Sigmoid colon (tissue), 7 donors: ENCODE measurements around the gene GTF2H3. TPM values are rescaled to one million over a fixed set of nuclear protein-coding genes. Genes with fewer than 3 reads are reported as not detected.

ENCODE experiments used
- DNase-seq: peaks from one replicate; pipeline ENCODE4 v3.0.0-alpha.2; 2019
- H3K27ac ChIP-seq, 4 donors: fragments of 200-600 bp; sonication (generic); one replicate each; pipeline ENCODE4 v1.5.1; 2016 to 2019; ENCODE audit warnings: mild to moderate bottlenecking in 1 of 4
- H3K27me3 ChIP-seq, 3 donors: fragments of 200-600 bp; sonication (generic); one replicate each; pipeline ENCODE4 v1.5.1; 2019; ENCODE audit warnings: mild to moderate bottlenecking in 1 of 3
- H3K36me3 ChIP-seq, 4 donors: fragments of 200-600 bp; sonication (generic); one replicate each; pipeline ENCODE4 v1.5.1; 2016 to 2019
- H3K4me1 ChIP-seq, 4 donors: fragments of 200-600 bp; sonication (generic); one replicate each; pipeline ENCODE4 v1.5.1; 2017 to 2019
- H3K4me3 ChIP-seq, 4 donors: fragments of 200-600 bp; sonication (generic); one replicate each; pipeline ENCODE4 v1.5.1; 2017 to 2019; ENCODE audit warnings: mild to moderate bottlenecking in 2 of 4, moderate library complexity in 1 of 4
- H3K9me3 ChIP-seq, 4 donors: fragments of 200-600 bp in 3 of 4; sonication (generic) in 3 of 4; one replicate each; pipeline versions ENCODE4 v1.5.1 to v1.6.1; 2013 to 2019
- EP300 ChIP-seq, 4 donors: sonication (generic); formaldehyde crosslinking; IDR thresholded peaks; one replicate each; pipeline ENCODE4 v1.6.1; 2017; ENCODE audit warnings: antibody characterized with exemption in 4 of 4
- POLR2A ChIP-seq, 2 donors: fragments of 450-650 bp; IDR thresholded peaks; one replicate each; pipeline ENCODE4 v1.6.1; 2016; ENCODE audit warnings: antibody characterized with exemption in 2 of 2, mild to moderate bottlenecking in 2 of 2, moderate library complexity in 2 of 2
- POLR2AphosphoS5 ChIP-seq, 4 donors: sonication (generic); formaldehyde crosslinking; IDR thresholded peaks; one replicate each; pipeline ENCODE4 v1.6.1; 2017; ENCODE audit warnings: antibody characterized with exemption in 4 of 4
- WGBS, 2 donors: extraction: QIAGEN DNeasy Blood & Tissue Kit; methylation state at CpG; one replicate each; pipeline ENCODE4 v1.1.7; 2013; 5-methylcytosine and 5-hydroxymethylcytosine counted together
- intact Hi-C: fragments of 100-400 bp; cut with DNase I; formaldehyde crosslinking; loops from one replicate; pipeline ENCODE4 v1.15.1; 2023
- polyA plus RNA-seq, 3 donors: library from polyadenylated mRNA; stranded (reverse); fragments of 200-250 nt; gene quantifications; one replicate each; pipeline ENCODE4 v1.2.3, GENCODE V29; 2013
- total RNA-seq, 4 donors: library from RNA; depleted of rRNA; stranded (reverse); fragments of >200 nt; gene quantifications; one replicate each; pipeline ENCODE4 v1.1.0, GENCODE V29; 2016
- TF ChIP-seq, protein P1 (sequence below), 4 experiments: fragments of 450-650 bp in 3 of 4; fragments of 200-600 bp in 1 of 4; IDR thresholded peaks; one replicate each; pipeline ENCODE4 v1.5.1; 2016 to 2019; ENCODE audit warnings: antibody characterized with exemption in 4 of 4, mild to moderate bottlenecking in 3 of 4, moderate library complexity in 2 of 4
- donor health status: healthy with polysubstance abuse.
- donor health status: Bipolar disorder and iron deficiency.
- donor health status: healthy.

GTF2H3 gene
- total and polyA plus RNA-seq, 7 donors = 9.2 to 20.8 (median 16.4) TPM

DNA sequence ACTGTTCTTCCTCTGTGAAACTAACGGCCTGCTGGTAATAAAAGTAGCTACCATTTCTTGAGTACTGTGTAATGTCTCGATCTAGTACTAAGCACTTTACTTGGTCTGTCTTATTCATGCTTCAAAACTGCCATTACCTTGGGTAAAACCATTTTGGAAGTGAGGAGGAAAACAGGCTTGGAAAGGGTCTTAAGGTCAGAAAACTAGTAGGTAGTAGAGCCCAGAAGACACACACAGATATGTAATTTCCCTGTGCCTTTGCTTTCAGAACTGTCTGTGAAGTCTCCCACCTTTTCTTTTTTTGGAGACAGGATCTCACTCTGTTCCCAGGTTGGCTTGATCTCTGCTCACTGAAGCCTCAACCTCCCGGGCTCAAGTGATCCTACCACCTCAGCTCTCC lies 35.1 kb upstream of the GTF2H3 start:
- 74 to 78% methylated on average over 3 of the region's 3 CpGs for WGBS, 2 donors
- intact Hi-C loops = no loop called here

DNA sequence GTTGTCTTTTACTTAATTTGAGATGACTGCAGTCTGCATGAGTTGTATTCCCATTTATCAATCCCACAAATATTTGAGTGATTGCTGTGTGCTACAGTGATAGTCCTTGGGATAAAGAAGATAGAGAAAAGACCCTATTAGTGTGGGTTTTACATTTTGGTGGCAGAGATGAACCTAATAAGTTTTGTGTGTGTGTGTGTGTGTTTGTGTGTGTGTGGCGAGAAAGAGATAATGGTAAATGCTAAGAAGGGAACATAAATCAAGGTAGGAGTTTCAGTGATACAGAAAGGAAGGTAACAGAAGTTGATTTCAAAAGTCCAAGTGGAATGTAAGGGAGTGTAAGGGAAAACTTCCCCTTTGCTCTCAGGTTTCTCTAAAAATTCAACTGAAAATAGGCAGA lies 34.3 kb upstream of the GTF2H3 start:
- 97 to 100% methylated on average over 1 of the region's 1 CpG for WGBS, 2 donors
- Histone ChIP-seq H3K9me3 (no peaks in the 10 kb centered on the region), H3K36me3 (peaks cover 10 to 47% (median 16%) of the 10 kb centered on the region in 4 donors), H3K4me1 (peaks cover 0 to 25% (median 20%) of the 10 kb centered on the region in 4 donors), H3K4me3 (no peak overlapping the region), H3K27me3 (no peaks in the 10 kb centered on the region), H3K27ac (no peak overlapping the region)
- TF ChIP-seq POLR2AphosphoS5 (IDR thresholded peaks at IDR 0.05) (no peak), POLR2A (IDR thresholded peaks at IDR 0.05) (no peak), EP300 (IDR thresholded peaks at IDR 0.05) (no peak)
- TF ChIP-seq, protein P1, sequence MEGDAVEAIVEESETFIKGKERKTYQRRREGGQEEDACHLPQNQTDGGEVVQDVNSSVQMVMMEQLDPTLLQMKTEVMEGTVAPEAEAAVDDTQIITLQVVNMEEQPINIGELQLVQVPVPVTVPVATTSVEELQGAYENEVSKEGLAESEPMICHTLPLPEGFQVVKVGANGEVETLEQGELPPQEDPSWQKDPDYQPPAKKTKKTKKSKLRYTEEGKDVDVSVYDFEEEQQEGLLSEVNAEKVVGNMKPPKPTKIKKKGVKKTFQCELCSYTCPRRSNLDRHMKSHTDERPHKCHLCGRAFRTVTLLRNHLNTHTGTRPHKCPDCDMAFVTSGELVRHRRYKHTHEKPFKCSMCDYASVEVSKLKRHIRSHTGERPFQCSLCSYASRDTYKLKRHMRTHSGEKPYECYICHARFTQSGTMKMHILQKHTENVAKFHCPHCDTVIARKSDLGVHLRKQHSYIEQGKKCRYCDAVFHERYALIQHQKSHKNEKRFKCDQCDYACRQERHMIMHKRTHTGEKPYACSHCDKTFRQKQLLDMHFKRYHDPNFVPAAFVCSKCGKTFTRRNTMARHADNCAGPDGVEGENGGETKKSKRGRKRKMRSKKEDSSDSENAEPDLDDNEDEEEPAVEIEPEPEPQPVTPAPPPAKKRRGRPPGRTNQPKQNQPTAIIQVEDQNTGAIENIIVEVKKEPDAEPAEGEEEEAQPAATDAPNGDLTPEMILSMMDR (IDR thresholded peaks at IDR 0.05) = no peak
- intact Hi-C loops = no loop called here
- no peak for DNase-seq

More for the DNA sequence above, 35.1 kb upstream of the GTF2H3 start:
- Histone ChIP-seq H3K36me3 (peaks cover 10 to 55% (median 16%) of the 10 kb centered on the region in 4 donors), H3K4me1 (peaks cover 0 to 22% (median 19%) of the 10 kb centered on the region in 4 donors), H3K4me3 (no peak overlapping the region), H3K9me3 (no peaks in the 10 kb centered on the region), H3K27ac (no peak overlapping the region), H3K27me3 (no peaks in the 10 kb centered on the region)
- no peak for DNase-seq
- TF ChIP-seq, protein P1 (IDR thresholded peaks at IDR 0.05) = no peak
- no peak for TF ChIP-seq POLR2A (IDR thresholded peaks at IDR 0.05)
- TF ChIP-seq EP300 (IDR thresholded peaks at IDR 0.05) = no peak
- TF ChIP-seq POLR2AphosphoS5 (IDR thresholded peaks at IDR 0.05) = no peak

DNA sequence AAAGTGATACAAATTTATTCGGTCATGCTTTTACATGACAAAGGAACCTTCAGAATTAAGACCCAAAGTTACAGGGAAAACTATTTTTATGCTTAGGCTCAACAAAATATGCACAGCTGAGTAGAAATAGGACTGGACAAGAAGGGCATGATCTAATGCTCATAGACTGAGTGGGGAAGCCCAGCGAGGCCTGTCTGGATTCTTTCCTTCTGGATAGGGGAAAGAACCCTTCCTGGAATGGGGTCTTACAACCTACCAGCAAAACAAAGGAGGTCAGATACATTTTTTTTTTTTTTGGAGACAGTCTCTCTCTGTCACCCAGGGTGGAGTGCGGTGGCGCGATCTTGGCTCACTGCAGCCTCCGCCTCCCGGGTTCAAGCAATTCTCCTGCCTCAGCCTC lies 33.9 kb upstream of the GTF2H3 start:
- intact Hi-C loops = loop anchor here (10.0 kb wide), 1 partner anchor 1075 kb away; the partner anchor contains the start of genes KNTC1 and RSRC2
- no peaks in the 10 kb centered on the region for H3K9me3 ChIP-seq
- H3K36me3 ChIP-seq = peaks cover 10 to 43% (median 13%) of the 10 kb centered on the region in 4 donors
- no peak for DNase-seq
- WGBS, 2 donors = 95% methylated on average over 7 of the region's 7 CpGs
- no peak overlapping the region for H3K27ac ChIP-seq
- TF ChIP-seq EP300 (IDR thresholded peaks at IDR 0.05) (no peak), POLR2AphosphoS5 (IDR thresholded peaks at IDR 0.05) (no peak), POLR2A (IDR thresholded peaks at IDR 0.05) (no peak)
- TF ChIP-seq, protein P1 (IDR thresholded peaks at IDR 0.05) = no peak
- peaks cover 0 to 25% (median 20%) of the 10 kb centered on the region in 4 donors for H3K4me1 ChIP-seq
- H3K27me3 ChIP-seq = no peaks in the 10 kb centered on the region
- H3K4me3 ChIP-seq = no peak overlapping the region

DNA sequence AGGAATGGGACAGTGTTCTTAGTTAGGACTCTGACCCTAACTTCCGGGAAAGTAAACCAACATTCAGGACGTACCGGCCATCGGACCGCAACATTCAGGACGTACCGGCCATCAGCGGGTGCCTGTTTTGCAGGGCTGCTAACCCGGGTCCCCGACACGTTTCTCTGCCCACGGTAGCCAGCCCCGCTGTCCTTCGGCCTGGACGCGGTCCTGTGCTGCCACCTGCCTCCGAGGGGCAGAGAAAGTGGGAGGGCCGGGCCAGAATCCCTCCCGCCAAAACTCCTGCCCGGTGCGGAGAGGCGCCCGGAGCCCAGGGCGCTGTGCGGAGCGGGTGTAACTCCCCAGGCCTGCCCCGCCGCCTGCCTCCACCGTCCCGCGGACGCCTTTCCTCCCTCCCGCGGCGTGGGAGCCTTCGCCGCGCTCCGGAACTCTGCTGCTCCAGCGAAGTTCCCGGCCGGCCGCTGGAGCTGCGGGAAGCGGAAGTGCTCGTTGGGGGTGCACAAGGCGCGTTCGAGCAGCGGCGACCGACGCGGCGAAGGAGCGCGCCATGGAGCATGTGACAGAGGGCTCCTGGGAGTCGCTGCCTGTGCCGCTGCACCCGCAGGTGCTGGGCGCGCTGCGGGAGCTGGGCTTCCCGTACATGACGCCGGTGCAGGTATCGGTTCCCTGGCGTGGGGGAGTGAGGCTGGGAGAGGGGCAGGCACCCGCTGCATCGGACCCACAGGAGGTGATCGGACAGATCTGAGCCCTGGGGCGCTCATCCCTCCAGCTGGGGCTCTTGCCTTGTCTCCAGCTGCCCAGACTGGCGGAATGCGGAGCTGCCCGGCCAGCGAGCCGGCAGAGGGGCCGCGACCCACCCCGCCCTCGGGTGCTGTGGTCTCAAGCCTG lies 31.8 kb upstream of the GTF2H3 start, which contains the start of gene DDX55:
Gene DDX55, plus strand, starts transcription at position 498 of the 888 bp plus-strand sequence. Its CDS starts 50 bp downstream, at position 548.
- intact Hi-C loops = loop anchor here (10.0 kb wide), 1 partner anchor 1077 kb away; the partner anchor contains the start of genes KNTC1 and RSRC2
- peak; percentile 89 for DNase-seq
- WGBS, 2 donors = 0% methylated on average over 81 of the region's 81 CpGs
- Histone ChIP-seq H3K9me3 (no peaks in the 10 kb centered on the region), H3K4me3 (peak within 1 kb of the TSS; percentile 72 to 99 (median 84)), H3K4me1 (peaks cover 0 to 25% (median 20%) of the 10 kb centered on the region in 4 donors), H3K27me3 (no peaks in the 10 kb centered on the region), H3K36me3 (peaks cover 5 to 34% (median 12%) of the 10 kb centered on the region in 4 donors), H3K27ac (peak within 1 kb of the TSS; percentile 84 to 90 (median 85))
- TF ChIP-seq, protein P1 (IDR thresholded peaks at IDR 0.05) = peak in 3 of 4 experiments; percentile 13 to 51 (median 25)
- TF ChIP-seq EP300 (IDR thresholded peaks at IDR 0.05) = peak in 1 of 4 donors; percentile 46
- TF ChIP-seq POLR2AphosphoS5 (IDR thresholded peaks at IDR 0.05) = peak; percentile 69 to 91 (median 84)
- TF ChIP-seq POLR2A (IDR thresholded peaks at IDR 0.05) = peak; percentile 33 to 51
